ENCODE data around the gene ZNF654.

GRCh38 chr3:88105325-88105724 lies 46.3 kb downstream of the ZNF654 start:
- TF ChIP-seq CTCF (IDR thresholded peaks at IDR 0.05) (no peak), POLR2A (IDR thresholded peaks at IDR 0.05) (no peak)

Data from heart left ventricle (tissue), 13 donors.